NCI-H226 (cell line): Measurements from ENCODE around the gene RABL6.
"Not testable (repeated sequence)": the region's sequence is repeated elsewhere in the genome, so short reads cannot be mapped to it uniquely, and the experiment has no call there.

Experiments
- DNase-seq: peaks from one replicate; pipeline ENCODE4 v3.0.0-alpha.2; 2015

The RABL6 gene

GRCh38 chr9:136777359-136777758 is 30.4 kb upstream of the RABL6 start:
- DNase-seq = no peak

GRCh38 chr9:136779808-136780207 is 27.9 kb upstream of the RABL6 start:
- DNase-seq = no peak

GRCh38 chr9:136782452-136782851 is 25.3 kb upstream of the RABL6 start:
- no peak for DNase-seq

GRCh38 chr9:136784249-136784996 is 23.3 kb upstream of the RABL6 start:
- no peak for DNase-seq

- no peak for DNase-seq
Observed at GRCh38 chr9:136784997-136785361, 22.8 kb upstream of the RABL6 start.

GRCh38 chr9:136785565-136786355 is 22.0 kb upstream of the RABL6 start:
- DNase-seq = not testable (repeated sequence)

GRCh38 chr9:136786451-136786850 is 21.3 kb upstream of the RABL6 start:
- DNase-seq = no peak

GRCh38 chr9:136786983-136787382 is 20.8 kb upstream of the RABL6 start:
- not testable (repeated sequence) for DNase-seq

- no peak for DNase-seq
Observed at GRCh38 chr9:136787690-136788400, 19.9 kb upstream of the RABL6 start.

- DNase-seq = peak; percentile 35
Observed at GRCh38 chr9:136788644-136789522, 18.9 kb upstream of the RABL6 start.

GRCh38 chr9:136789523-136789937 is 18.2 kb upstream of the RABL6 start:
- no peak for DNase-seq

- DNase-seq = peak; percentile 95
Observed at GRCh38 chr9:136790640-136791515, 16.9 kb upstream of the RABL6 start, which contains the start of gene TMEM141. Gene TMEM141 (plus strand): TSS chr9:136791344. CDS start chr9:136791371, 27 bp downstream.

GRCh38 chr9:136791516-136792276 is 16.1 kb upstream of the RABL6 start:
- DNase-seq = peak; percentile 20

- DNase-seq = no peak
Observed at GRCh38 chr9:136792321-136793085, 15.2 kb upstream of the RABL6 start.

- DNase-seq = no peak
Observed at GRCh38 chr9:136793086-136793946, 14.4 kb upstream of the RABL6 start.

GRCh38 chr9:136794281-136794999 is 13.3 kb upstream of the RABL6 start:
- no peak for DNase-seq

GRCh38 chr9:136795000-136795348 is 12.8 kb upstream of the RABL6 start:
- DNase-seq = no peak

- no peak for DNase-seq
Observed at GRCh38 chr9:136796238-136796774, 11.4 kb upstream of the RABL6 start, which contains the start of gene CCDC183. Gene CCDC183 (plus strand): TSS chr9:136796338. CDS start chr9:136796398, 60 bp downstream.
